ENCODE data around the gene LCN12.

The LCN12 gene

DNA sequence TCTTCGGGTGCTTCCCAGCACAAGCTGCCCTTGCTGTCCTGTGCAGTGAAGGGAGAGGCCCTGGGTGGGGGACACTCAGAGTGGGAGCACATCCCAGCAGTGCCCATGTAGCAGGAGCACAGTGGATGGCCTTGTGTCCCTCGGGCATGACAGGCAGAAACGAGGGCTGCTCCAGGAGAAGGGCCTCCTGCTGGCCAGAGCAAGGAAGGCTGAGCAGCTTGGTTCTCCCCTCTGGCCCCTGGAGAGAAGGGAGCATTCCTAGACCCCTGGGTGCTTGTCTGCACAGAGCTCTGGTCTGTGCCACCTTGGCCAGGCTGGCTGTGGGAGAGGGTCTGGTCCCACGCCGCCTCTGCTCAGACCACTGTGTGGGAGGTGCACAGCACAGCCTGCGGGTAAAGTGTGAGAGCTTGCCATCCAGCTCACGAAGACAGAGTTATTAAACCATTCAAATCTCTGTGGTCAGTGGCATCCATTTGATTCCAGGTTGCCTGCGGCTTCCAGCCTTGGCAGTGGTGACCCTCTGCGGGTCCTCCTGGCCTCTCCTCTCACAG is 25.8 kb upstream of the LCN12 start:
- no peak for TF ChIP-seq EZH2phosphoT487 (IDR thresholded peaks at IDR 0.05; ENCODE audit: low read depth)
- TF ChIP-seq, protein P1, sequence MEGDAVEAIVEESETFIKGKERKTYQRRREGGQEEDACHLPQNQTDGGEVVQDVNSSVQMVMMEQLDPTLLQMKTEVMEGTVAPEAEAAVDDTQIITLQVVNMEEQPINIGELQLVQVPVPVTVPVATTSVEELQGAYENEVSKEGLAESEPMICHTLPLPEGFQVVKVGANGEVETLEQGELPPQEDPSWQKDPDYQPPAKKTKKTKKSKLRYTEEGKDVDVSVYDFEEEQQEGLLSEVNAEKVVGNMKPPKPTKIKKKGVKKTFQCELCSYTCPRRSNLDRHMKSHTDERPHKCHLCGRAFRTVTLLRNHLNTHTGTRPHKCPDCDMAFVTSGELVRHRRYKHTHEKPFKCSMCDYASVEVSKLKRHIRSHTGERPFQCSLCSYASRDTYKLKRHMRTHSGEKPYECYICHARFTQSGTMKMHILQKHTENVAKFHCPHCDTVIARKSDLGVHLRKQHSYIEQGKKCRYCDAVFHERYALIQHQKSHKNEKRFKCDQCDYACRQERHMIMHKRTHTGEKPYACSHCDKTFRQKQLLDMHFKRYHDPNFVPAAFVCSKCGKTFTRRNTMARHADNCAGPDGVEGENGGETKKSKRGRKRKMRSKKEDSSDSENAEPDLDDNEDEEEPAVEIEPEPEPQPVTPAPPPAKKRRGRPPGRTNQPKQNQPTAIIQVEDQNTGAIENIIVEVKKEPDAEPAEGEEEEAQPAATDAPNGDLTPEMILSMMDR (IDR thresholded peaks at IDR 0.05; ENCODE audit: low read depth, low read length), result no peak
- no peak overlapping the region for H3K27ac ChIP-seq (ENCODE audit: low read length)
- no peak overlapping the region for H3K4me2 ChIP-seq (ENCODE audit: low read length)
- H3K9ac ChIP-seq (ENCODE audit: low read length), result no peak overlapping the region
- H3K4me3 ChIP-seq (ENCODE audit: low read length), result no peak overlapping the region
- no peaks in the 10 kb centered on the region for H4K20me1 ChIP-seq (ENCODE audit: insufficient read depth, low read length)
- H3K27me3 ChIP-seq (ENCODE audit: low read depth, low read length), result no peaks in the 10 kb centered on the region
- H2AFZ ChIP-seq (ENCODE audit: low read depth, low read length), result no peak overlapping the region
- no peaks in the 10 kb centered on the region for H3K4me1 ChIP-seq (ENCODE audit: low read length)
- no peaks in the 10 kb centered on the region for H3K9me3 ChIP-seq (ENCODE audit: insufficient read depth, low read length)
- no peaks in the 10 kb centered on the region for H3K79me2 ChIP-seq (ENCODE audit: low read length)
- H3K36me3 ChIP-seq (replicated peaks; ENCODE audit: low read depth, low read length), result peaks cover 36% of the 10 kb centered on the region

DNA sequence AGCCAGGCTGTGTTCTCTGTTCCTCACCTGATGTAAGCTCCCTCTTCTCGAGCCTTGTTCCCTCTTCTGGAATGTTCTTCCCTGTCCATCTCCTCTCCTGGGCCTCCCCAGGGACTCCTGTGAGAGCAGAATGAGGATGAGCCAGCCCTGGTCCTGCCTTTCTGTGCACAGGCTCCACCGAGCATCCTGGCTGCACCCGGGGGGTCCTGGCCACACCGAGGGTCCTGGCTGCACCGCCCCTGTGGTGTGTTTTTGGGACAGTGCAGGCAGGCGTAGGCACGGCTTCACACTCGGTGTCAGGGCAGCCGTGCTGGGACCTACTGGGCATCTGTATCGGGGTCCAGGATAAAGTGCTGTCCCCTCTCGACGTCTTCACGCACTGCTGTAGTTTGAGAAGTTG is 25.3 kb upstream of the LCN12 start:
- Histone ChIP-seq H3K27ac (ENCODE audit: low read length) (no peak overlapping the region), H3K79me2 (ENCODE audit: low read length) (no peaks in the 10 kb centered on the region), H3K4me3 (ENCODE audit: low read length) (no peak overlapping the region), H3K4me1 (ENCODE audit: low read length) (peaks cover 2% of the 10 kb centered on the region; the same call in 1 of the 2 replicates), H3K9me3 (ENCODE audit: insufficient read depth, low read length) (no peaks in the 10 kb centered on the region), H2AFZ (ENCODE audit: low read depth, low read length) (no peak overlapping the region), H3K27me3 (ENCODE audit: low read depth, low read length) (no peaks in the 10 kb centered on the region), H4K20me1 (ENCODE audit: insufficient read depth, low read length) (no peaks in the 10 kb centered on the region), H3K36me3 (replicated peaks; ENCODE audit: low read depth, low read length) (peaks cover 34% of the 10 kb centered on the region), H3K4me2 (ENCODE audit: low read length) (no peak overlapping the region), H3K9ac (ENCODE audit: low read length) (no peak overlapping the region)
- TF ChIP-seq, protein P1 (IDR thresholded peaks at IDR 0.05; ENCODE audit: low read depth, low read length), result no peak
- no peak for TF ChIP-seq EZH2phosphoT487 (IDR thresholded peaks at IDR 0.05; ENCODE audit: low read depth)

DNA sequence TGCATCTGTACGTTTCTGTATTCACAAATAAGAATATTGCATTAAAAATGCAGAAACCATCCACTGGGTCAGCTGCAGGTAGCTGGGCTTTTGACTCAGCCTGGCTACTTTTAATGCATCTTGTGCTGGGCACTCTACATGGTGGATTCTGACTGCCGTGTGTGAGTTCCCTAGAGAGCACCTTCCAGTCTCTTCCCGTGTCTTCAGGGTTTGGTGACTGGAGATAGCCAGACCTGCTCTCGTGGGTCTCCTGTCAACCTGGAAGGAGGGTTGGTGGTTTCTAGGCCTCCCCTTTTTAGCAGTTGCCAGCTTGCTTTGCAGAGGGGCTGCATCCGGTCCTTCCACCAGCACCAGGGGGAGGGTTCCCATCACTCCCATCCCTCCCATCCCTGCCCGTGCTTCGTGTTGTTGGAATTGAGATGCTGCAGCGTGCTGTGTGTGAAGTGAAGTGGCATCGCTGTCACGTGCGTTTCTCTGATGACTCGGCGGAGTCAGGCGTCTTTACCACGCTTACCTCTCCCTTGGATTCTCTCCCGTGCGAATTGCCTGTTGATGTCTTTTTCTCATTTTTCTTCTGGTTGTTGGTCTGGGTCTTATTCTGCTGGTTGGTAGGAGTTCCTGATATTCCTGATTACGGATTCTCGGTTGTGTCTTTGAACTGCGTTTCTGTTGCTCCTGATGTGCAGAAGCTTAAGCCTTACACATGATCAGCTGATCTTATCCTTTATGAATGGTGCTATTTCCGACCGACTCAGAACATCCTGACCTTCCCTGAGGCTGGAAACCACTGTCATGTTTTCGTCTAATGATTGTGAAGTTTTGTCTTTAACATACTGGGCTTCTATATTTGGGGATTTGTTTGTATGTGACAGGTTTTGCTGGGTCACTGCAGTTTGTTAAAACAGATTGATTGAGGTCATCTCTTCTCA is 24.5 kb upstream of the LCN12 start:
- Histone ChIP-seq H3K27ac (ENCODE audit: low read length) (no peak overlapping the region), H3K36me3 (replicated peaks; ENCODE audit: low read depth, low read length) (peaks cover 29% of the 10 kb centered on the region)

DNA sequence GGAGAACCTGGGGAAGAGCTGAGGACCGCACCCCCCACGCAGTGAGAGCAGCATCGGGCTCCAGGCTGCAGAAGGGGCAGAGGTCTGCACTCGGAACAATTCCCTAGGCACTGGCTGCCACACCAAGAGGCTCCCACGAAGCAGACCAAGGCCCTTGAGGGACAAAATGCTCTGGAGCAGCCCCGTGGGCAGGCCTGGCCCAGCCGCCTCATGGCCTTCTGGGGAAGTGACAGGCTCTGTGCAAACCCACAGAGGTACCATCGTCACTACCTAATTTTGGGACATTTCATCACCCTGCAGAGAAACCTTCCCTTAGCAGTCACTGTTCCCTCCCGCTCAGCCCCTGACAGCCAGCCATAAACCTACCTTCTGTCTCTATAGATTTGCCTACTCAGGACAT is 23.5 kb upstream of the LCN12 start:
- Histone ChIP-seq H3K9ac (ENCODE audit: low read length) (no peak overlapping the region), H4K20me1 (ENCODE audit: insufficient read depth, low read length) (no peaks in the 10 kb centered on the region), H3K4me2 (ENCODE audit: low read length) (no peak overlapping the region), H2AFZ (ENCODE audit: low read depth, low read length) (no peak overlapping the region), H3K9me3 (ENCODE audit: insufficient read depth, low read length) (no peaks in the 10 kb centered on the region), H3K27me3 (ENCODE audit: low read depth, low read length) (no peaks in the 10 kb centered on the region), H3K27ac (ENCODE audit: low read length) (no peak overlapping the region), H3K36me3 (replicated peaks; ENCODE audit: low read depth, low read length) (peaks cover 28% of the 10 kb centered on the region), H3K4me3 (ENCODE audit: low read length) (no peak overlapping the region), H3K79me2 (ENCODE audit: low read length) (no peaks in the 10 kb centered on the region), H3K4me1 (ENCODE audit: low read length) (peaks cover 7% of the 10 kb centered on the region; the same call in 1 of the 2 replicates)
- TF ChIP-seq, protein P1 (IDR thresholded peaks at IDR 0.05; ENCODE audit: low read depth, low read length), result no peak
- TF ChIP-seq EZH2phosphoT487 (IDR thresholded peaks at IDR 0.05; ENCODE audit: low read depth), result no peak

More for the DNA sequence above, 24.5 kb upstream of the LCN12 start:
- H3K9ac ChIP-seq (ENCODE audit: low read length), result no peak overlapping the region
- H3K4me3 ChIP-seq (ENCODE audit: low read length), result no peak overlapping the region
- no peaks in the 10 kb centered on the region for H3K79me2 ChIP-seq (ENCODE audit: low read length)
- peaks cover 7% of the 10 kb centered on the region; the same call in 1 of the 2 replicates for H3K4me1 ChIP-seq (ENCODE audit: low read length)
- H4K20me1 ChIP-seq (ENCODE audit: insufficient read depth, low read length), result no peaks in the 10 kb centered on the region
- H2AFZ ChIP-seq (ENCODE audit: low read depth, low read length), result no peak overlapping the region
- H3K4me2 ChIP-seq (ENCODE audit: low read length), result no peak overlapping the region
- no peaks in the 10 kb centered on the region for H3K9me3 ChIP-seq (ENCODE audit: insufficient read depth, low read length)
- no peaks in the 10 kb centered on the region for H3K27me3 ChIP-seq (ENCODE audit: low read depth, low read length)
- no peak for TF ChIP-seq EZH2phosphoT487 (IDR thresholded peaks at IDR 0.05; ENCODE audit: low read depth)
- TF ChIP-seq, protein P1 (IDR thresholded peaks at IDR 0.05; ENCODE audit: low read depth, low read length), result no peak
